Activated CD4-positive, alpha-beta T cell treated with anti-CD3 and anti-CD28 coated beads, Interleukin-10, Interleukin-2, amounts not matched to agents 100 ng/mL and 50 ng/mL, durations not matched to agents 16 hours and 8 hours (primary cell): ENCODE data around the gene LILRB1.
"Not testable (repeated sequence)": the region's sequence is repeated elsewhere in the genome, so short reads cannot be mapped to it uniquely, and the experiment has no call there.

ENCODE experiments used
- DNase-seq: peaks from one replicate; pipeline ENCODE4 v3.0.0-alpha.2; 2020

LILRB1 gene

DNA sequence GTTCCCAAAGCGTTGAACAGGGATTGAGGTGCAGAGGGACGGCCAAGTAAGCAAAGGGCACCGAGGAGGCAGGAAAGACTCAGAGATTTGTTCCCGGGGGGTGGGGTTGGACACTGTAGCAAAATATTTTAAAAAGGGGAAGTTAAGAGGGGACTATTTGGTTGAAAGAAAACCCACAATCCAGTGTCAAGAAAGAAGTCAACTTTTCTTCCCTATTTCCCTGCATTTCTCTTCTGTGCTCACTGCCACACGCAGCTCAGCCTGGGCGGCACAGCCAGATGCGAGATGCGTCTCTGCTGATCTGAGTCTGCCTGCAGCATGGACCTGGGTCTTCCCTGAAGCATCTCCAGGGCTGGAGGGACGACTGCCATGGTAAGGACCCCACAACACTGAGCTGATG, at the start of gene LILRB1:
TSS of gene LILRB1 (plus strand) at position 223 of the 400 bp plus-strand sequence. CDS start 590 bp downstream, outside the sequence.
- DNase-seq = not testable (repeated sequence)

DNA sequence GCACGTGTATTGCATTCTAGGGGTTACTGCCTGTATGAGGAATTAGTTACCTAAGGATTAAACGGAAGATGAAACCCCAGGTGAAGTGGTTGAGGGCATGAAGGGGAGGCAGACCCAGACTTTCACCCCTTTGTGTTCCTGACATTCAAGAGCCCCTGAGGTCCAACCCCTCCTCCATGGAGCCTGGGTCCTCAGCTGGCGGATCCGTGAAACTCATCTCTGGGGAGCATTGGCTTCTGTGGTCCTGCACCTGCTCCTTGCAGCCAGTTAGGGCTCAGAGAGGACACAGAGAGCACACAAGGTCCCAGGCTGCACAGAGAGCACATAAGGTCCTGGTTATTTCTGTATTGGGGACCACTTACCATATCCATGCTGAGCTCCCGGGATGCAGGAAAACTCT, 43.9 kb upstream of the LILRB1 start:
- DNase-seq = no peak

DNA sequence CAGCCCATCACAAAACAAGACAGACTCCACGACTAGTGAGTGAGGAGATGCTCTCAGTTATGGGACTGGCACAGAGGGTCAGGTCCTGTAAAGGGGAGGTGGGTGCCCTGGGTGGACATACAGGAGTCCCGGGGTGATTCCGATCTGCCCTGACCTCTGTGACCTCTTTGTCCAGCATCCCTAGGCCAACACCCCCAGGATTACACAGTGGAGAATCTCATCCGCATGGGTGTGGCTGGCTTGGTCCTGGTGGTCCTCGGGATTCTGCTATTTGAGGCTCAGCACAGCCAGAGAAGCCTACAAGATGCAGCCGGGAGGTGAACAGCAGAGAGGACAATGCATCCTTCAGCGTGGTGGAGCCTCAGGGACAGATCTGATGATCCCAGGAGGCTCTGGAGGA, 43.3 kb upstream of the LILRB1 start:
- DNase-seq = no peak

DNA sequence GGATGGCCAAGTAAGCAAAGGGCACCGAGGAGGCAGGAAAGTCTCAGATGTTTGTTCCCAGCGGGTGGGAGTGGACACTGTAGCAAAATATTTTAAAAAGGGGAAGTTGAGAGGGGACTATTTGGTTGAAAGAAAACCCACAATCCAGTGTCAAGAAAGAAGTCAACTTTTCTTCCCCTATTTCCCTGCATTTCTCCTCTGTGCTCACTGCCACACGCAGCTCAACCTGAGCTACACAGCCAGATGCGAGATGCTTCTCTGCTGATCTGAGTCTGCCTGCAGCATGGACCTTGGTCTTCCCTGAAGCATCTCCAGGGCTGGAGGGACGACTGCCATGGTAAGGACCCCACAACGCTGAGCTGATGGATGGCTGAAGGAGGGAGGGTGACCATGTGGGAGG, 36.8 kb upstream of the LILRB1 start, which contains the start of gene LILRA1:
TSS of gene LILRA1 (plus strand) at position 188 of the 400 bp plus-strand sequence. CDS start 613 bp downstream, outside the sequence.
- not testable (repeated sequence) for DNase-seq

DNA sequence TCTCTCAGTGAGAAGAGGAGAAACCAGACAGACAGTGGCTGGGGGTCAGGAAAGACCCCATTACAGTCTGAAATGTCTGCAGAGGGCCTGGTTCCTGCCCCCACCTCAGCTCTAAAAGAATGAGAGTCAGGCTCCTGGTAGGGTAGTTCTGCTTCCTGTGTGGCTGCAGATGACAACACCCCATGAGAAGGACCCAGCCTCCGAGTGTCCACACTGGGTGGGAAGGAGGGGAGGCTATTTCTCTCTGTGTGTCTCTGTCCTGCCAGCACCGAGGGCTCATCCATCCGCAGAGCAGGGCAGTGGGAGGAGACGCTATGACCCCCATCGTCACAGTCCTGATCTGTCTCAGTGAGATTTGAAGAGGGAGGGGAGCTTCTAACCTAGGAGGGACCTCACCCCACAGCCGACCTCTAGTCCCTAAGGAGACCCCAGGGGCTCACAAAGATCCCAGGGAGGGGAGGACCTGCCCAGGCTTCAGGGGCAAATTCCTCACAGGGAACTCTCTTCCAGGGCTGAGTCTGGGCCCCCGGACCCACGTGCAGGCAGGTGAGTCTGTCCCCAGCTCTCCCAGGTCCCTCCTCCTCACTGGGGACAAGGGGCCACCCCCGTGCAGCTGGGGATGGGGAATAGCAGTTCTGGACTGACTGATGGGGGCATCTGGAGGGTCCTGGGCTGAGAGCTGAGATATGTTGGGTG, 36.2 kb upstream of the LILRB1 start:
- DNase-seq = not testable (repeated sequence)

DNA sequence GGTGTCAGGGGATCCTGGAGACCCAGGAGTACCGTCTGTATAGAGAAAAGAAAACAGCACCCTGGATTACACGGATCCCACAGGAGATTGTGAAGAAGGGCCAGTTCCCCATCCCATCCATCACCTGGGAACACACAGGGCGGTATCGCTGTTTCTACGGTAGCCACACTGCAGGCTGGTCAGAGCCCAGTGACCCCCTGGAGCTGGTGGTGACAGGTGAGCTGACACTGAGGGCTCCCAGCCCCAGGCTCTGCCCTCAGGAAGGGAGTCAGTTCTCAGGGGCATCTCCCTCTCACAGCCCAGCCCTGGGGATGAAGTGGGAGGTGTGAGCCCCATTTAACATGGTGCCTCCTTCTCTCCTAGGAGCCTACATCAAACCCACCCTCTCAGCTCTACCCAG, 35.5 kb upstream of the LILRB1 start:
- no peak for DNase-seq

DNA sequence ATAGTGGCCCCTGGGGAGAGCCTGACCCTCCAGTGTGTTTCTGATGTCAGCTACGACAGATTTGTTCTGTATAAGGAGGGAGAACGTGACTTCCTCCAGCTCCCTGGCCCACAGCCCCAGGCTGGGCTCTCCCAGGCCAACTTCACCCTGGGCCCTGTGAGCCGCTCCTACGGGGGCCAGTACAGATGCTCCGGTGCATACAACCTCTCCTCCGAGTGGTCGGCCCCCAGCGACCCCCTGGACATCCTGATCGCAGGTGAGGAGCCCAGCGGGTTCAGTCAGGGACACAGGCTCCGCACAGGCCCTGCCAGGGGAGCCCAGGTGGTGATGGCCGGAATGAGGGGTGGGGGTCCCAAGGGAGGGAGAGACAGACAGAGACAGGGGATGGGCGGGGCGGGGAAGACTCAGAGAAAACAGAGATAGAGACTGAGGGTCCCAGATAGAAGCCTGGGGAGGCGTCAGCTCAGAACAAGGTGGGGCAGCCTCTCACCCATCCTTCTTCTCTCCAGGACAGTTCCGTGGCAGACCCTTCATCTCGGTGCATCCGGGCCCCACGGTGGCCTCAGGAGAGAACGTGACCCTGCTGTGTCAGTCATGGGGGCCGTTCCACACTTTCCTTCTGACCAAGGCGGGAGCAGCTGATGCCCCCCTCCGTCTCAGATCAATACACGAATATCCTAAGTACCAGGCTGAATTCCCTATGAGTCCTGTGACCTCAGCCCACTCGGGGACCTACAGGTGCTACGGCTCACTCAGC, 34.4 kb upstream of the LILRB1 start:
- DNase-seq = not testable (repeated sequence)

DNA sequence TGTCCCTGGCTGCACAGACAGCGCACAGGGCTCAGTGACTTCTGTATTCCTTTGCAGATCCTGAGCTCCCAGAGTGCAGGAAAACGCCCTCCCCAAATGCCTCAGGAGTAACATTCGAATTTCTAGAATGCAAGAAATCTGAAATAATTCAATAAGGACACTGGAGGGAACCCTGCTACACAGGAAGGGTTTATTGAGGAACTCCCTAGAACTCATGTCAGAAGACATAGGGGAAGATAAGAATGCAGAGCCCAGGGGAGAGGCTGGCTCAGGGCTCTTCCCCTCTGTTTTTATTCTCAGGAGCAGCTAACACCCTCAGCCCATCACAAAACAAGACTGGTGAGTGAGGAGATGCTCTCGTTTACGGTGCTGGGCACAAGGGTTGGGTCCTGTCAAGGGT, 30.1 kb upstream of the LILRB1 start:
- DNase-seq = no peak

DNA sequence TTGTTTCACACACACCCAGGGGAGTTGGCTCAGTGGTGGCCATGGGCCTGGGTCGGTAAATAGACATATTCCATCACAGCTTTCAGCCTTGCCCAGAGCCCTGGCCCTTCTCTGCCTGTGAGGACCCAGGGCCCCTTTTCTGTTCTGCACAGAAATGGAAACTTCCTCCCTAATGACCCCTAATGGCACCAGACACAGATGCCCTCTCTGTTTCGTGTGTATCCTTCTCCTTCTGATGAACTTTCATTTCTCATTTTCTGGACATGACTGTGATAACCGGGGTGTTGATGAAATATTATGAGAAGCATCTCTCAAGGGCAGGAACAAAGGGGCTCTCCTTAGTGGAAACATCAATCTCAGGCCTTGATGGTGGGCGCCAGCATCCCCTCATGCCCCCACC, 24.1 kb upstream of the LILRB1 start:
- no peak for DNase-seq

DNA sequence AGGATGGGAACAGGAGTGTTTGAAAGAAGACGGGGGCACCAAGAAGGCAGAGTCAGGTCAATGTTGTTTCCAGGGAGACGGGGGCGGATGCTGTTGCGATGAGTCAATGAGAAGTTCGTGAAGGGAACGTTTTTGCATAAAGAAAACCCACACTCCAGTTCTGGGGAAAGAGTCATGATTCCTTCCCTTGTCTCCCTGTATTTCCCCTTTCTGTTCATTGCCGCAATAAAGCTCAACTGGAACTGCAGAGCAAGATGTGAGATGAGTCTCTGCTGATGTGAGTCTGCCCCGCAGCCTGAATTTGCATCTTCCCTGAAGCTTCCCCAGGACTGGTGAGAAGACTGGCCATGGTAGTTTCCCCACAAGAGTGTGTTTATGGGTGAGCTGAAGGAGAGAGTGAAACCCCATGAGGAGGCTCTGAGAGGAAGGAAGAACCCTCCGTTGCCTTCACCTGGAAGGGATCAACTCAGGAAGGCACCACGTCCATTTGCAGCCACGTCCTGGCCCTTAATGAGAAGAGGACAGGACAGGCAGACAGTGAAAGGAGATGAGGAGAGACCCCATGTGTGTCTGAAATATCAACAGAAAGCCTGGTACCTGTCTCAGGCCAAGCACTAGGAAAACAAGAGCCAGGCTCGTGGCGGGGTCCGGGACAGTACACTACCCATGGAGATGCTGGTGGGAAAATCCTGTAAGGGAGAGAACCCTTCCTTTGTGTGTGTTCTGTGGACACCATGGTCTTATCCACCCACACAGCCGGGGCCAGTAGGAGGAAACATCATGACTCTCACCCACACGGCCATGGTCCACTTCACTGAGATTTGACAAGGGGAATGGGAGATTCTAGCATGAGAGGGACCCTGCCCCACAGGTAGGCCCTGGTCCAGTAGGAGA, 23.1 kb upstream of the LILRB1 start:
- no peak for DNase-seq

DNA sequence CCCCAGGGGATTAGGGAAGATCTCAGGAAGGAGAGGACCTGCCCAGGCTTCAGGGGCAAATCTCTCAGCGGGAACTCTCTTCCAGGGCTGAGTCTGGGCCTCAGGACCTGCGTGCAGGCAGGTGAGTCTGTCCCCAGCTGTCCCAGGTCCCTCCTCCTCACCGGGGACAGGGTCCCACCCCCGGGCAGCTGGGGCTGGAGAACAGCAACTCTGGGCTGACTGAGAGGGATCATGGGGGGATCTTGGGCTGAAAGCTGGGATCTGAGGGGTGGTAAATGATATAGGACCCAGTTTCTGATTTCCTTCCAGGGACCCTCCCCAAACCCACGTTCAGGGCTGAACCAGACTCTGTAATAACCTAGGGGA, 22.5 kb upstream of the LILRB1 start:
- DNase-seq = no peak

DNA sequence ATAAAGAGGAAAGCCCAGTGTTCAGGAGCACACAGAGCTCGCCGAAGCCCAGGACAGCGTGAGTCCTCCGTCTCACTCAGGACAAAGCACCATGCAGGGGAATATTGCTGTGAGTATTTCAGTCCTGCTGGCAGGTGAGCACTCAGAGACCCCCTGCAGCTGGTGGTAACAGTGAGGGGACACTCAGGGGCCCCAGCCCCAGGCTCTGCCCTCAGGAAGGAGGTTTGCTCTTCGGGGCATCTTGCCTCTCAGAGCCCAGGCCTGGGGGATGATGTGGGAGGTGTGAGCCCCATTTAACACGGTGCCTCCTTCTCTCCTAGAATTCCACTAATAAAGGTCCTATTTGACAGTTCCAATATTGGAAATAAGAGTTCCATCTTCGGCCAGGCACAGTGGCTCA, 22.1 kb upstream of the LILRB1 start:
- DNase-seq = no peak

DNA sequence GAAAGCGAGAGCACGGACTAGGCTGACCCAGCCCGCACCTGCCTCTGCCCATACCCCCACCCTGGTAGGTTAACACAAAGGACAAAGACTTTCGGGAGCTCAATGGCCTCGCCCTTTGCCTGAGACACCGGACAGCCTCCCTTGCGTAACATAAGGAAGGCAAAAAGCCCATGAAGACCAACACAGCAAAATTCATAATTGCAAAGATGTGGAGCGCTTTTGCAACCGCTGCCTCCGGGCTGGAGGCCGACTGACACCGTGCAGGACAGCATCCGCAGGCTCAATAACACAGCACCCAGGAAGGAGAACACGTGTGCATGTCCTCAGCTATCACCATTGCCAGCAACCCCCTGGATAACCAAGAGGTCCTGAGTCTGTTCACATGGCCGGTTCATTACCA, 21.5 kb upstream of the LILRB1 start:
- no peak for DNase-seq

DNA sequence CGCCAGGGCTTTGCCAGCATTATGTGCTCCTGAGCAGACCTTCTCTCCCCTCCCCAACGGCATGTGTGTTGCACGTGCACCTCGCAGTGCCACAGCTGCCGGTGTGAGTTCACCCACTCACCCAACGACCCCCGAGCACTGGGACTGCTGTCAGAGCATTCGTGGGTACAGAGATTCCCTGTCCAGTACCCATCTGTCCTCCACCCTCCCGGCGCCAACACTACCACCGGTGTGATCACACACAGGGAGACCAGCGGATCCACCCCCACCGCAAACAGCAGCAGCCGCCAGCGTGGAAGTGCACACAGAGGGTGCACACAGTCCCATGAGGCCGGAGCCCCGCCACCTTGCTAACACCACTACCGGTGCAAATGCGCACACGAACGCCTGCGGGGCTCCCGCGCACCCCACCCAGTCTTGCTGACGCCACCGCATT, 20.9 kb upstream of the LILRB1 start:
- no peak for DNase-seq

DNA sequence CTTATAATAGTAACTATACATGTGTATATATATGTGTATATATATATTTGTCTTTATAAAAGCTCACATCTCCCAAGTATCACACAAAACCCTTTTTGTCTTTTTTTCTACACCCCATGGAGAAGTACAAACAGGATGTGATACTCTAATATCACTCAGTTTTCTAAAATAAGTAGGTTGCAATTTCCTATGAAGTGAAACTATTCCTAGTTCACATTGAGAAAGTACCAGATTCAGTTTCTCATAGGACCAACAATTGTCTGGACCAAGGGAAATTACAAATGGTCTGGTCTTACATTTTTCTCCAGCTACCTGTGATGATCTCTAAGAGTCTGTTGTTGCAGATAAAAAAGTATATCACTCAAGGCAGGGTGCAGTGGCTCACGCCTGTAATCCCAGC, 17.9 kb upstream of the LILRB1 start:
- DNase-seq = no peak

DNA sequence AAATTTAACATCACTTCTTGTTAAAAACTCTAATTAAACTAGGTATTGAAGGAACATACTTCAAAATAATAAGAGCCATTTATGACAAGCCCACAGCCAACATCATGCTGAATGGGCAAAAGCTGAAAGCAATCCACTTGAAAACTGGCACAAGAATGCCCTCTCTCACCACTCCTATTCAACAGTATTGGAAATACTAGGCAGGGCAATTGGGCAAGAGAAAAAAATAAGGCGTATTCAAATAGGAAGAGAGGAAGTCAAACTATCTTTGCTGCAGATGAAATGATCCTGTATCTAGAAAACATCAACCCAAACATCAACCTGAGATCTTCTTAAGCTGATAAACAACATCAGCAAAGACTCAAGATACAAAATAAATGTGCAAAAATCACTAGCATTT, 15.6 kb upstream of the LILRB1 start:
- DNase-seq = no peak

DNA sequence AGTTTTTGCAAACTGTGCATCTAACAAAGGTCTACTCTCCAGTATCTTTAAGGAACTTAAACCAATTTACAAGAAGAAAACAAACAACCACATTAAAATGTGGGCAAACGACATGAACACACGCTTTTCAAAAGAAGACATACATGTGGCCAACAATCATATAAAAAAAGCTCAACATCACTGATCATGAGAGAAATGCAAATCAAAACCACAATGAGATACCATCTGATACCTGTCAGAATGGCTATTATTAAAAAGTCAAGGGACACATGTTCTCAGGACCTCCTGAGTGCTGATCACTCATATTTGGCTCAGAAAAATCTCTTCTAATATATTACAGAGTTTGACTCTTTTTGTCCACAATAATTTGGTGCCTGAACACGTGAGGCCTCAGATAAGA, 14.2 kb upstream of the LILRB1 start:
- no peak for DNase-seq

DNA sequence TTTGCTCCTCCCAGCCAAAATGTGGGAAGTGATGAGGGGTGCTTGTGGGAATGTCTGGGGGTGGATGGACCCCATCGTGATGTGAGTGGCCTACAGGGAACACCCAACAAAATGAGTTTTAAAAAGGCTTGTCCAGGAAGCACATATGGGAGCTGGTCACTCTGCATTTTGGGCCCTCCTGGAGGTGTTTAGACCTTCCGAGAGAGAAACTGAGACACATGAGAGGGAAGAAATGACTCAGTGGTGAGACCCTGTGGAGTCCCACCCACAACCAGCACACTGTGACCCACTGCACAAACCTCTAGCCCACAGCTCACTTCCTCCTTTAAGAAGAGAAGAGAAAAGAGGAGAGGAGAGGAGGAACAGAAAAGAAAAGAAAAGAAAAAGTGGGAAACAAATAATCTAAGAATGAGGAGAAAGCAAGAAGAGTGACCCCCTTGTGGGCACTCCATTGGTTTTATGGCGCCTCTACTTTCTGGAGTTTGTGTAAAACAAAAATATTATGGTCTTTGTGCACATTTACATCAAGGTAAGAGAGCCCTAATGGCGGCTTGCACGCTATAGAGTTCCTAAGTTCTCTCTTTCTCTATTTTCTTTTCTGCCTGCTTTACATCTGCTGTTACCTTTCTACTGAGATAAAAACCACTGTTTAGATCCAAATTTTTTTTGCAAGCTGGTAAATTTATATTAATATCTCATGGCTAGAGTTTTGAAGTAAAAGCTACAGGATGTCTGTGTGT, 13.3 kb upstream of the LILRB1 start:
- no peak for DNase-seq

DNA sequence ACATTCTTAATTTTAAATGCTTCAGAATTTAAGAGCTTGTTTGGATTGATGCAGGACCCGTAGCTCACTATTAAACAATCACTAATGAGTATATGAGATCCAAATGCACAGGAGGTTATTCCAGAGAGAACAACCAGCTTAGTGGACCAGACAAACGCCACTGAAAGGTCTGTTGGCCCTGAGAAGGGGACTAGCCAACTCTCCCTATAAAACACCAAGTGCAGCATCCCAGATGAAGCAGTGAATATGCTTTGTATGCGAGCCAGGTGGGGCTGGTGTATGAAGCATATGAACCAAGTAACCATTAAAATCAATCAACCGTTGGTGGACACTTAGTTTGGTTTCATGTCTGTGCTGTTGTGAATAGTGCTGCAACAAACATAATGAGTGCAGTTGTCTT, 9.8 kb upstream of the LILRB1 start:
- DNase-seq = no peak

DNA sequence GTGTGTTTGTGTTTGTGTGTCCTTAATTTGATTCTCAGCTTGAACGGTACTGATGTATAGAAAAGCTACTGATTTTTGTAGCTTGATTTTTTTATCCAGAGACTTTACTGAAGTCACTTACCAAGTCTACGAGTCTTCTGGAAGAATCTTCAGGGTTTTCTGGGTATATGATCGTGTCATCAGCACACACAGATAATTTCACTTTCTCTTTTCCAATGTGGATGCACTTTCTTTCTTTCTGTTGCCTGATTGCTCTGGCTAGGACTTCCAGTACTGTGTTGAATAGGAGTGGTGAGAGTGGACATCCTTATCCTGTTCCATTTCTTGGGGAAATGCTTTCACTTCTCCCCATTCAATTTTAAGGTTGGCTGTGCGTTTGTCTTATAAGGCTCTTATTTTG, 7.9 kb upstream of the LILRB1 start:
- no peak for DNase-seq

DNA sequence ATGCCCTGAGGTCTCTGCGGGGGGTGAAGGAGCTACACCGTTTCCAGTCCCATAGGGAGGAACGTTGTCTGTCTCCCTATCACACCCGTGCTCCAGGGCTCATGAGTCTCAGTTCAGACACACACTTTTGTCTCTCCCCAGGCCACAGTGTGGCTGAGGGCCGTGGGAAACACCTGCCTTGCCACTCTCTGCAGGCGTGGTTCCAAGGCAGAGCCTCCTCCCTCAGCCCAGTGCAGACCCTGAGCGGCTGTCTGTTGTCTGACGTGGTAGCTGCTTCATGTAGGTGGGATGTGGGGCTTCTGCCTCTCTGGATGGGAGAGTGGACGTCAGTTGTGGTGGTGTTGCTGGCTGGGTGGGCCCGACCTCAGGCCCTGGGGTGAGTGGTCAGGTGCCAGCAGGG, 6.0 kb upstream of the LILRB1 start:
- not testable (repeated sequence) for DNase-seq

DNA sequence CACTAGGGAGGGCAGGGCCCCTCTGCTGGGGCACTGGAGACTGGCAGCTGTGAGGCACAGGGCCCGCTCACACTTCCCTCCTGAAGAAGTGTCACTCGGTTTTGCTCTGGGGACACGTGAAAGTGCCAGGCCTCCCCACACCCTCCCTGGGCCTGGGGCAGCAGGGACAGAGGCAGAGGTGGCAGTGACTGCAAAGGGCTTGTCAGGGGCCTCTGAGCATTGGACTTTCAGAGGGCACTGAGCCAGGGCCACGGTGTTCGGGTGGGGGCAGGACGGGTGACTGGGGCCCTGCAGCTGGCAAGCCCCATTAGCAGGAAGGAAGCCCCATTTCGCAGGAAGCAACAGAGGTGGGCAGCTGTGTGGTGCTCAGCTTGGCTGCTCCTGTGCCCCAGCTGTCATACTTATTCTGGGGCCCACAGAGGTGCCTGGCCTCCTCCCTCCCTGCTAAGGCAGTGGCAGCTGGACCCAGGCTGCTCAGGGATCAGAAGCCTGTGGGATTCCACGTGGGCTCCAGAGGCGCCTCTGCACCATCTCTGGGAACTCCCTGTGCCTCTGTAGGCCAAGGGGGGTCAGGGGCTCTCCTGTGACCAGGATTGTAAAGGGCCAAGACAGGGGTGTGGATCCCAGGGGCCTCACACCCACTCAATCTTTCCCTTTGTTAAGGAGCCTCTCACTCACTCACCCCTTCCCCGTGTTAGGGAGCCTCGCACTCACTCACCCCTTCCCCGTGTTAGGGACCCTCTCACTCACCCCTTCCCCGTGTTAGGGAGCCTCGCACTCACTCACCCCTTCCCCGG, 5.2 kb upstream of the LILRB1 start:
- not testable (repeated sequence) for DNase-seq
